ENCODE data around the gene XK. TPM values are rescaled to one million over a fixed set of nuclear protein-coding genes. Genes with fewer than 3 reads are reported as not detected.

XK gene
- polyA plus RNA-seq, 3 donors, result 0.05 TPM; not detected in 2

DNA sequence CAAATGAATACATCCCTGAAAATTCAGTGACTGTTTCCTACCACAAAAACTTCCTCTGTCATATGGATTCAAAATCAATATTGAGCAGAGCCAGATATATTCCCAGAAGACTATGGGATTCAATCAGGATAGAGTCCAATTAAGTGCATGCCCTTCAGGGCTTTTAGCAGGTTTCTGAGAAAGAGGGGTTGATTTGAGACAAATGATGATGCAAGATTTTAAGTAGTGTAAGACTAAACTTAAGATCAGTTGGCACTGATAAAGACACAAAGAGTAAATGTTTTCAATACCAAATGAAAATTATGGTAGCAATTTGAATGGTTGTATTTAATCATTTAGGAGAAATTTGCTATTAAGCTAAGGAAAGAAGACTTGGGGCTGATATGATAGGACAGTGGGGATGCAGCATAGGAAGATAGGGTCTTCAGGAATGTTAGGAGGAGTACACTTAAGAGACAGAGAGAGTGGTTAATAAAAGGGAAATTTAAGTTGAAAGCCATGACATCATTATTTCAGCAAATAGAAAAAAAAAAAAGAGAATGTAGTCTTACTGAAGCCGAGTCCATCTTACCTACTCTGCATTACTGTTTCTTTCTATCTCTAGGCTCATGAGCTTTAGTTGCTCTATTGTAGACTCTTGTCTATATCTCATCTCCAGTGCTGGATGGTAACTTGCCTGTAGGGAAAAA, 32.0 kb upstream of the XK start:
- Histone ChIP-seq H4K20me1 (ENCODE audit: insufficient read depth, low read length) (no peaks in the 10 kb centered on the region), H3K36me3 (replicated peaks in 1 of 2; ENCODE audit: control insufficient read depth in 1 of 2, insufficient read depth in 2 of 2, low read length in 2 of 2) (no peaks in the 10 kb centered on the region), H3K79me2 (ENCODE audit: insufficient read depth, low read length) (no peaks in the 10 kb centered on the region), H3K27me3 (ENCODE audit: control insufficient read depth in 2 of 2, insufficient read depth in 2 of 2, low read length in 2 of 2) (no peaks in the 10 kb centered on the region), H3K4me3 (replicated peaks in 1 of 3; ENCODE audit: low read depth in 2 of 3, low read length in 3 of 3) (no peak overlapping the region), H3K9ac (ENCODE audit: insufficient read depth, low read length, poor library complexity, severe bottlenecking) (no peak overlapping the region), H2AFZ (ENCODE audit: insufficient read depth, low read depth, low read length, poor library complexity, severe bottlenecking) (no peak overlapping the region), H3K27ac (ENCODE audit: low read depth in 1 of 2, low read length in 2 of 2) (no peak overlapping the region), H3K4me1 (ENCODE audit: control insufficient read depth in 1 of 2, insufficient read depth in 2 of 2, low read length in 2 of 2) (no peaks in the 10 kb centered on the region), H3K4me2 (replicated peaks; ENCODE audit: extremely low read depth, low read length, poor library complexity, severe bottlenecking) (no peak overlapping the region), H3K9me3 (replicated peaks in 1 of 2; ENCODE audit: control insufficient read depth in 1 of 2, insufficient read depth in 1 of 2, low read length in 2 of 2) (no peaks in the 10 kb centered on the region)
- TF ChIP-seq, protein P1, sequence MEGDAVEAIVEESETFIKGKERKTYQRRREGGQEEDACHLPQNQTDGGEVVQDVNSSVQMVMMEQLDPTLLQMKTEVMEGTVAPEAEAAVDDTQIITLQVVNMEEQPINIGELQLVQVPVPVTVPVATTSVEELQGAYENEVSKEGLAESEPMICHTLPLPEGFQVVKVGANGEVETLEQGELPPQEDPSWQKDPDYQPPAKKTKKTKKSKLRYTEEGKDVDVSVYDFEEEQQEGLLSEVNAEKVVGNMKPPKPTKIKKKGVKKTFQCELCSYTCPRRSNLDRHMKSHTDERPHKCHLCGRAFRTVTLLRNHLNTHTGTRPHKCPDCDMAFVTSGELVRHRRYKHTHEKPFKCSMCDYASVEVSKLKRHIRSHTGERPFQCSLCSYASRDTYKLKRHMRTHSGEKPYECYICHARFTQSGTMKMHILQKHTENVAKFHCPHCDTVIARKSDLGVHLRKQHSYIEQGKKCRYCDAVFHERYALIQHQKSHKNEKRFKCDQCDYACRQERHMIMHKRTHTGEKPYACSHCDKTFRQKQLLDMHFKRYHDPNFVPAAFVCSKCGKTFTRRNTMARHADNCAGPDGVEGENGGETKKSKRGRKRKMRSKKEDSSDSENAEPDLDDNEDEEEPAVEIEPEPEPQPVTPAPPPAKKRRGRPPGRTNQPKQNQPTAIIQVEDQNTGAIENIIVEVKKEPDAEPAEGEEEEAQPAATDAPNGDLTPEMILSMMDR (IDR thresholded peaks at IDR 0.05), result no peak
- Mint-ChIP-seq H3K36me3 (no peaks in the 10 kb centered on the region), H3K27ac (no peak overlapping the region), H3K4me1 (no peaks in the 10 kb centered on the region), H3K4me3 (no peak overlapping the region), H3K9me3 (peaks cover 0 to 5% (median 0%) of the 10 kb centered on the region in 7 donors), H3K27me3 (ENCODE audit: low read depth in 3 of 3) (no peaks in the 10 kb centered on the region)
- WGBS (ENCODE audit: insufficient coverage), result no CpG with 5 or more reads among the region's 1 CpG
- intact Hi-C loops (cut with micrococcal nuclease), result no loop called here
- no peak for DNase-seq

GRCh38 chrX:37658343-37659030, 27.1 kb upstream of the XK start:
- Mint-ChIP-seq H3K9me3 (peaks cover 0 to 4% (median 0%) of the 10 kb centered on the region in 7 donors), H3K4me1 (peaks cover 3% of the 10 kb centered on the region), H3K4me3 (no peak overlapping the region), H3K27ac (no peak overlapping the region), H3K27me3 (ENCODE audit: low read depth in 3 of 3) (peaks cover 0 to 2% (median 0%) of the 10 kb centered on the region in 3 donors), H3K36me3 (no peaks in the 10 kb centered on the region)
- no peaks in the 10 kb centered on the region for H3K36me3 ChIP-seq (replicated peaks in 1 of 2; ENCODE audit: control insufficient read depth in 1 of 2, insufficient read depth in 2 of 2, low read length in 2 of 2)
- H3K9me3 ChIP-seq (replicated peaks in 1 of 2; ENCODE audit: control insufficient read depth in 1 of 2, insufficient read depth in 1 of 2, low read length in 2 of 2), result no peaks in the 10 kb centered on the region
- no peak overlapping the region for H3K4me2 ChIP-seq (replicated peaks; ENCODE audit: extremely low read depth, low read length, poor library complexity, severe bottlenecking)
- no CpG with 5 or more reads among the region's 4 CpGs for WGBS (ENCODE audit: insufficient coverage)
- H3K79me2 ChIP-seq (ENCODE audit: insufficient read depth, low read length), result no peaks in the 10 kb centered on the region
- H3K4me3 ChIP-seq (replicated peaks in 1 of 3; ENCODE audit: low read depth in 2 of 3, low read length in 3 of 3), result no peak overlapping the region
- no peaks in the 10 kb centered on the region for H3K27me3 ChIP-seq (ENCODE audit: control insufficient read depth in 2 of 2, insufficient read depth in 2 of 2, low read length in 2 of 2)
- TF ChIP-seq, protein P1 (IDR thresholded peaks at IDR 0.05), result no peak
- DNase-seq, result no peak
- H3K27ac ChIP-seq (ENCODE audit: low read depth in 1 of 2, low read length in 2 of 2), result no peak overlapping the region
- intact Hi-C loops (cut with micrococcal nuclease), result no loop called here
- H3K4me1 ChIP-seq (ENCODE audit: control insufficient read depth in 1 of 2, insufficient read depth in 2 of 2, low read length in 2 of 2), result no peaks in the 10 kb centered on the region
- H2AFZ ChIP-seq (ENCODE audit: insufficient read depth, low read depth, low read length, poor library complexity, severe bottlenecking), result no peak overlapping the region
- no peak overlapping the region for H3K9ac ChIP-seq (ENCODE audit: insufficient read depth, low read length, poor library complexity, severe bottlenecking)
- no peaks in the 10 kb centered on the region for H4K20me1 ChIP-seq (ENCODE audit: insufficient read depth, low read length)
